Natural killer cell treated with Interleukin-12 subunit alpha and Interleukin-12 subunit beta and Interleukin-15 and Interleukin-18, amount 100 ng/mL, for 72 hours (primary cell): ENCODE data around the gene C19orf44. TPM values are rescaled to one million over a fixed set of nuclear protein-coding genes. Genes with fewer than 3 reads are reported as not detected.
"Not testable (repeated sequence)": the region's sequence is repeated elsewhere in the genome, so short reads cannot be mapped to it uniquely, and the experiment has no call there.

Source experiments
- ATAC-seq, 2 donors: fragments of 150-1000 bp; cut with Tn5 transposase in 1 of 2; sonication (Bioruptor Pico), chemical (Tn5 transposase) in 1 of 2; 2 replicates each; pipeline ENCODE4 v1.10.0; 2021
- DNase-seq: peaks from one replicate; pipeline ENCODE4 v3.0.0; 2022; ENCODE audit warnings: low spot score
- H3K27ac Mint-ChIP-seq, 2 donors: 1 replicate in 1 of 2; 2 replicates in 1 of 2; pipeline ENCODE4 v1.8.0; 2022; ENCODE audit warnings: mixed read lengths in 2 of 2, mild to moderate bottlenecking in 1 of 2, moderate library complexity in 1 of 2
- H3K27me3 Mint-ChIP-seq, 2 donors: 1 replicate in 1 of 2; 2 replicates in 1 of 2; pipeline ENCODE4 v1.8.0; 2022; ENCODE audit warnings: mixed read lengths in 2 of 2
- H3K36me3 Mint-ChIP-seq: one replicate; pipeline ENCODE4 v1.8.0; 2022; ENCODE audit warnings: mixed read lengths
- H3K4me1 Mint-ChIP-seq, 2 donors: 1 replicate in 1 of 2; 2 replicates in 1 of 2; pipeline ENCODE4 v1.8.0; 2022; ENCODE audit warnings: low read depth in 2 of 2, mixed read lengths in 2 of 2, mild to moderate bottlenecking in 1 of 2
- H3K4me3 Mint-ChIP-seq: one replicate; pipeline ENCODE4 v1.8.0; 2022; ENCODE audit warnings: mixed read lengths
- H3K9me3 Mint-ChIP-seq: 2 replicates; pipeline ENCODE4 v1.8.0; 2022; ENCODE audit warnings: mixed read lengths
- total RNA-seq, 2 donors: library from RNA; stranded (reverse); gene quantifications; one replicate each; pipeline ENCODE4 v1.2.3, GENCODE V29; 2022

Gene C19orf44
- total RNA-seq, 2 donors from 2014 or later: 3.3 to 7.5 TPM

DNA sequence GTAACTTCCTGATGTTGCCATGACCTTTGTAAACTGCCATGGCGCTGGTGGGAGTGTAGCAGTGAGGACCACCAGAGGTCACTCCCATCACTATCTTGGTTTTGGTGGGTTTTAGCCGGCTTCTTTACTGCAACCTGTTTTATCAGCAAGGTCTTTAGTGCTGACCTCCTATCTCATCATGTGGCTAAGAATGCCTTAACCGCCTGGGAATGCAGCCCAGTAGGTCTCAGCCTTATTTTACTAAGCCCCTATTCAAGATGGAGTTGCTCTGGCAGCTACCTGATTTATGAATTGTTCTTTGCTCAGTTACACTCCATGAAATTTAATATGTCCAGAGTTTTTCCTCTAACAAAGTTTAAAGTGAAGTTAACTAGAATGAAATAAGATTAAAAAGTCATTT is 19.8 kb upstream of the C19orf44 start:
- DNase-seq: no peak
- Mint-ChIP-seq H3K36me3 (no peaks in the 10 kb centered on the region), H3K4me3 (no peak overlapping the region), H3K27ac (no peak overlapping the region), H3K27me3 (no peaks in the 10 kb centered on the region), H3K4me1 (peaks cover 3 to 5% of the 10 kb centered on the region in 2 donors), H3K9me3 (no peaks in the 10 kb centered on the region)
- ATAC-seq: no peak

DNA sequence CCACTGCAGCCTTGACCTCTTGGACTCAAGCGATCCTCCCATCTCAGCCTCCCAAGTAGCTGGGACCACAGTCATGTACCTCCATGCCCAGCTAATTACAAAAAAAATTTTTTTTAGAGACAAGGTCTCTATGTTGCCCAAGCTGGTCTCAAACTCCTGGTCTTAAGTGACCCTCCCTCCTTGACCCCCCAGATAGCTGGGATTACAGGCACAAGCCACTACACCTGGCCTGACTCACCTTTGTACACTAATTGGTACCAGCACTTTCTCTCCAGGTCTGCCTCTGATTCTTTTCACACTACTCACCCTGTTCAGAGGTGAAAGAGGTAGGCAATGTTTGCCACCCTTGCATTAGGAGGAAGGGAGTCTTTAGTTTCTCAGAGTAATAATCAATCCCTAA is 18.9 kb upstream of the C19orf44 start:
- H3K4me3 Mint-ChIP-seq: no peak overlapping the region
- no peak overlapping the region for H3K27ac Mint-ChIP-seq

DNA sequence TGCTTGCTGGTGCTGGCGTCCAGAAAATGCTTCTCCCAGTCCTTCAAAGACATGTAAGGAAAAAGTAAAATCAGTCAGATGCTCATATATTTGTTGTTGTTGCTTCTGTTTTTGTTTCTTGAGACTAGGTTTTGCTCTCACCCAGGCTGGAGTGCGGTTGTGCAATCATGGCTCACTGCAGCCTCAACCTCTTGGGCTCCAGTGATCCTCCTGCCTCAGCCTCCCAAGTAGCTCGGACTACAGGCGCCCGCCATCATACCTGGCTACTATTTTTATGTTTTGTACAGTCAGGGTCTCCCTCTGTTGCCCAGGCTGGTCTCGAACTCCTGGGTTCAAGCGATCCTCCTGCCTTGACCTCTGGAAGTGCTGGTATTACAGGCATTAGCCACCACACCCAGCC is 13.4 kb upstream of the C19orf44 start:
- Mint-ChIP-seq H3K4me1 (no peaks in the 10 kb centered on the region), H3K9me3 (no peaks in the 10 kb centered on the region), H3K27ac (no peak overlapping the region), H3K27me3 (no peaks in the 10 kb centered on the region), H3K4me3 (no peak overlapping the region), H3K36me3 (no peaks in the 10 kb centered on the region)
- no peak for ATAC-seq
- DNase-seq: no peak

More for the DNA sequence above, 18.9 kb upstream of the C19orf44 start:
- H3K4me1 Mint-ChIP-seq: peaks cover 3 to 5% of the 10 kb centered on the region in 2 donors
- no peaks in the 10 kb centered on the region for H3K36me3 Mint-ChIP-seq
- no peak for DNase-seq
- no peaks in the 10 kb centered on the region for H3K27me3 Mint-ChIP-seq
- no peak for ATAC-seq
- H3K9me3 Mint-ChIP-seq: no peaks in the 10 kb centered on the region

DNA sequence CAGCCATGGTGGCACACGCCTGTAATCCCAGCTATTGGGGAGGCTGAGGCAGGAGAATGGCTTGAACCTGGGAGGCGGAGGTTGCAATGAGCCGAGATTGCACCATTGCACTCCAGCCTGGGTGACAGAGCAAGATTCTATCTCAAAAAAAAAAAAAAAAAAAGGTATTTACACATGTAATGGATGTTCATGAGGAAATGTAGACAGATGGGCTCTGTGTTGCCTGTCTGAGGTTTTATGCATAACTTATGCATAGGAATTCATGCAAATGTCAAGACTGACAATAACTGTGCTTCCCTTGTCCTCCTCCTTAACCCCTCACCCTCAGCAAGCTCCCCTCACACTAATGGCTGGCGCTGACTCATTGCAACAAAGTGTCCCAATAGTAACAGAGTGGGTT is 9.7 kb upstream of the C19orf44 start:
- H3K27ac Mint-ChIP-seq, H3K27me3 Mint-ChIP-seq, H3K4me1 Mint-ChIP-seq, H3K36me3 Mint-ChIP-seq, H3K4me3 Mint-ChIP-seq, H3K9me3 Mint-ChIP-seq, DNase-seq, ATAC-seq: not testable (repeated sequence)

DNA sequence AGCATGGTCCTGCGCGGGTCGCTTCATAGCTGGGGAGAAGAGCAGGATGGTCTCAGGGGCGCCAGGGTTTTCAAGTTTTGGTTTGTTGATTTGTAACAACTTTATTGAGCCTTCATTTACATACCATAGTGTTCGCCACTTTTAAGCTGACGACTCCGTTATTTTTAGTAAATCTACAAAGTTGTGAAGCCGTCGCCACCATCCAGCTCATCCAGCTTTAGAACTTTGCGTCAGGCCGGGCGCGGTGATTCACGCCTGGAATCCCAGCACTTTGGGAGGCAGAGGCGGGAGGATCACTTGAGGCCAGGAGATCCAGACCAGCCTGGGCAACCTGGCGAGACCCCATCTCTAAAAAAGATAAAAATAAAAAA is 404 bp downstream of the C19orf44 start:
- H3K4me3 Mint-ChIP-seq: peak overlapping the region; percentile 91
- no peaks in the 10 kb centered on the region for H3K9me3 Mint-ChIP-seq
- DNase-seq (no peak), ATAC-seq (no peak)
- H3K27ac Mint-ChIP-seq: peak overlapping the region; percentile 91 to 92
- no peaks in the 10 kb centered on the region for H3K27me3 Mint-ChIP-seq
- no peaks in the 10 kb centered on the region for H3K36me3 Mint-ChIP-seq
- peaks cover 9 to 12% of the 10 kb centered on the region in 2 donors for H3K4me1 Mint-ChIP-seq

DNA sequence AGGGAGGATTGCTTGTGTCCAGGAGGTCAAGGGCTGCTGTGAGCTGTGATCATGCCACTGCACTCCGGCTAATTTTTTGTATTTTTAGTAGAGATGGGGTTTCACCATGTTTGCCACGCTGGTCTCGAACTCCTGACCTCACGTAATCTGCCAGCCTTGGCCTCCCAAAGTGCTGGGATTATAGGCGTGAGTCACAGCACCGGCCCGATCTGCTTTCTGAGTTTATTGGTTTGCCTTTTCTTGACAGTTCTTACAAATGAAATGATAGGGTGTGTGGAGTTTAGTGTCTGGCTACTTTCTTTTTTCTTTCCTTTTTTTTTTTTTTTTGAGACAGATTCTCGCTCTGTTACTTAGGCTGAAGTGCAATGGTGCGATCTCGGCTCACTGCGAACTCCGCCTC is 848 bp downstream of the C19orf44 start:
- ATAC-seq: no peak
- H3K27me3 Mint-ChIP-seq: no peaks in the 10 kb centered on the region
- peaks cover 9 to 12% of the 10 kb centered on the region in 2 donors for H3K4me1 Mint-ChIP-seq
- H3K36me3 Mint-ChIP-seq: no peaks in the 10 kb centered on the region
- DNase-seq: no peak
- peak overlapping the region; percentile 18 to 66 for H3K27ac Mint-ChIP-seq
- H3K4me3 Mint-ChIP-seq: peak overlapping the region; percentile 91
- H3K9me3 Mint-ChIP-seq: no peaks in the 10 kb centered on the region

DNA sequence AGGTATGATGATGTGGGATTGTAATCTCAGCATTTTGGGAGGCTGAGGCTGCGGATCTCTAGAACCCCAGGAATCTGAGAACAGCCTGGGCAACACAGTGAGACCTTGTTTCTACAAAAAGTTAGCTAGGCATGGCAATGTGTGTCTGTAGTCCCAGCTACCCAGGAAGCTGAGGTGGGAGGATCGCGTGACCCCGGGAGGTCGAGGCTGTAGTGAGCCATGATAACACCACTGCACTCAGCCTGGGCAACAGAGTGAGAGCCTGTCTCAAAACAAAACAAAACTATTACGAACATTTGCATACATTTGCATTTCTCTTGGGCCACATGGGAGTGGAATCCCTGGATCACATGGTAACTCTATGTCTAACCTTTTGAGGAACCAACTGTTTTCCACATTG is 1.6 kb downstream of the C19orf44 start:
- peak overlapping the region; percentile 18 to 66 for H3K27ac Mint-ChIP-seq

DNA sequence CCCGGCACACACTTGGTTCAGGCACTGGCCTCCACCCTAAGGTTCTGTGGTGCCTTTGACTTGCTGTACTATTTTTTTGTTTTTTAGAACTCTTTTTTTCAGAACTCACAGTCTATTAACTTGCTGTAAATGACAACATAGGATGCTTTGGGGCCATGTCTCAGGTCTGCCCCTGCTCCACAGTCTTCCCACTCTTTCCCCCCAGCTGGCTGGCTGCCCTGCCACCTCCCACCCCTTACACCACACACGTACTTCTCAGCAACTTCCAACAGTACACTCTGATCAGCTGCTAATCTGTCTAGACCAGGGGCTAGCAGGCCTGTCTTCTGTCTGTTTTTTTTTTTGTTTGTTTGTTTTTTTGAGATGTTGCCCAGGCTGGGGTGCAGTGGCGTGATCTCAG is 8.1 kb downstream of the C19orf44 start:
- H3K27me3 Mint-ChIP-seq: no peaks in the 10 kb centered on the region
- DNase-seq: no peak
- no peak overlapping the region for H3K4me3 Mint-ChIP-seq
- H3K4me1 Mint-ChIP-seq: no peaks in the 10 kb centered on the region
- no peaks in the 10 kb centered on the region for H3K9me3 Mint-ChIP-seq
- no peaks in the 10 kb centered on the region for H3K36me3 Mint-ChIP-seq
- H3K27ac Mint-ChIP-seq: no peak overlapping the region
- no peak for ATAC-seq

More for the DNA sequence above, 1.6 kb downstream of the C19orf44 start:
- Mint-ChIP-seq H3K4me1 (peaks cover 9 to 12% of the 10 kb centered on the region in 2 donors), H3K36me3 (no peaks in the 10 kb centered on the region), H3K4me3 (peak overlapping the region; percentile 91), H3K9me3 (no peaks in the 10 kb centered on the region), H3K27me3 (no peaks in the 10 kb centered on the region)
- DNase-seq: no peak
- no peak for ATAC-seq

DNA sequence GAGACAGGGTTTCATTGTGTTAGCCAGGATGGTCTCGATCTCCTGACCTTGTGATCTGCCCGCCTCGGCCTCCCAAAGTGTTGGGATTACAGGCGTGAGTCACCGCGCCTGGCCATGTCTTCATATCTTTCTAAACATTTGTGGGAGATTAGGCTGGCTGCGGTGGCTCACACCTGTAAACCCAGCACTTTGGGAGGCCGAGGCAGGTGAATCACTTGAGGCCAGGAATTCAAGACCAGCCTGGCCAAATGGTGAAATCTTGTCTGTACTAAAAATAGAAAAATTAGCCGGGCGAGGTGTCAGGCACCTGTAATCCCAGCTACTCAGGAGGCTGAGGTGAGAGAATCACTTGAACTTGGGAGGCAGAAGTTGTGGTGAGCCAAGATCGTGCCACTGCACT is 10.0 kb downstream of the C19orf44 start:
- H3K4me1 Mint-ChIP-seq, H3K36me3 Mint-ChIP-seq, ATAC-seq, H3K27me3 Mint-ChIP-seq, H3K27ac Mint-ChIP-seq, H3K4me3 Mint-ChIP-seq, DNase-seq, H3K9me3 Mint-ChIP-seq: not testable (repeated sequence)

DNA sequence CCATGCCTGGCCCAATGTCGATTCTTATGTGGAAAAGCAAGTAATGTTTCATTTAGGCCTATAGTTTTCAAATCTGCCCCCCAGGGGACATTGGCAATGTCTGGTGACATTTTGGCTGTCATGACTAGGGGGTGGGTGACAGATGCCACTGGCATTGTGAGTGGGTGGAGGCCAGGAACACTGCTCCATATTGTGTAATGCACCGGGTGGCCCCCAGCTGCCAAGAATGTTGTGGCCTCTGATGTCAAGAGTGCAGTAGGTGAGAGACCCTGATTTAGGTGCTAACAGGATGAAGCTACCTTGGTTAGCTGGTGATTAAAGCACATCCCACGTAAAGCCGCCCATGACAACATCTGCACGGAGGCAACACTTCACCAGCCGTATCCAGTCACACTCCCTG is 10.8 kb downstream of the C19orf44 start:
- H3K36me3 Mint-ChIP-seq: no peaks in the 10 kb centered on the region

DNA sequence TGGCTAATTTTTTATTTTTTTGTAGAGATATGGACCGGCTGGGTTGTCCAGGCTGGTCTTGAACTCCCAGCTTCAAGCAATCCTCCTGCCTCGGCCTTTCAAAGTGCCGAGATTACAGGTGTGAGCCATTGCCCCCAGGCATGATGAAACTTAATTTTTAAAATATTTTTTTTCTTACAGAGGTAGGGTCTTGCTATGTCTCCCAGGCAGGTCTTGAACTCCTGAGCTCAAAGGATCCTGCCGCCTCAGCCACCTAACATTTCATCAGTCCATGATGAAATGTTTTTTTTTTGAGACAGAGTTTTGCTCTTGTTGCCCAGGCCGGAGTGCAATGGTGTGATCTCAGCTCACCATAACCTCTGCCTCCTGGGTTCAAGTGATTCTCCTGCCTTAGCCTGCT is 12.4 kb downstream of the C19orf44 start:
- DNase-seq: no peak
- no peak overlapping the region for H3K4me3 Mint-ChIP-seq

More for the DNA sequence above, 10.8 kb downstream of the C19orf44 start:
- H3K27ac Mint-ChIP-seq: no peak overlapping the region
- H3K4me1 Mint-ChIP-seq: no peaks in the 10 kb centered on the region
- H3K9me3 Mint-ChIP-seq: no peaks in the 10 kb centered on the region
- no peaks in the 10 kb centered on the region for H3K27me3 Mint-ChIP-seq
- H3K4me3 Mint-ChIP-seq: no peak overlapping the region
- no peak for DNase-seq
- no peak for ATAC-seq

DNA sequence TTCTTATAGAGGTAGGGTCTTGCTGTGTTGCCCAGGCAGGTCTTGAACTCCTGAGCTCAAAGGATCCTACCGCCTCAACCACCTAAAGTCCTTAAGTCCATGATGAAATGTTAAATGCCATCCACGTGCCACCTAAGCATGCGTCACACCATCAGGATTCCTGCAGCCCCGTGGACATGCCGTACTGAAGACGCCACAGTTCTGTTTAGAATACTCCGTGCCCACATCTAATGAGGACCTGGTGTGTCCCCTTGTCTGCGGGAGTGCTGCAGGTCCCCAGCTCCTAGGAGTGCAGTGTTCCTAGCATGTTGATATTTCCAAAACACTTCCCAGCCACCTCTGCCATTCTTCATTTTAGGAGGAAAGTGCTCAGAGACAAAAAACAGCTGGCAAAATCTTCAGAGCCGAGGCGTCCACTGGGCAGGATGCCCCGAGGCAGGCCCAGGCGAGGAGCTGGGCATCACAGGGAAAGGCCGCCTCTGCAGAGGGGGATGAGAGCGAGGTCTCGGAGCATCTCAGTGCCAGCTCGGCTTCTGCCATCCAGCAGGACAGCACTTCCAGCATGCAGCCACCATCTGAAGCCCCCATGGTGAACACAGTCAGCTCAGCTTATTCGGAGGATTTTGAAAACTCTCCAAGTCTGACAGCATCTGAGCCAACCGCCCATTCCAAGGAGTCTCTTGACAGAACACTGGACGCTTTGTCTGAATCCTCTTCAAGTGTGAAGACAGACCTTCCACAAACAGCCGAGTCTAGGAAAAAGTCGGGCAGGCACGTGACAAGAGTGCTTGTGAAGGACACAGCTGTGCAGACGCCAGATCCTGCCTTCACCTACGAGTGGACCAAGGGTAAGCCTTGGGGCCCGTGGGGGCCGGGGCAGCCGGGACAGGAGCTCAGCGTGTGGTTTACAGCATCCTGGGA is 13.2 kb downstream of the C19orf44 start:
- no peaks in the 10 kb centered on the region for H3K4me1 Mint-ChIP-seq
- no peak for ATAC-seq
- H3K36me3 Mint-ChIP-seq: no peaks in the 10 kb centered on the region
- no peaks in the 10 kb centered on the region for H3K9me3 Mint-ChIP-seq
- no peak overlapping the region for H3K27ac Mint-ChIP-seq
- no peak for DNase-seq
- no peak overlapping the region for H3K4me3 Mint-ChIP-seq
- no peaks in the 10 kb centered on the region for H3K27me3 Mint-ChIP-seq

More for the DNA sequence above, 12.4 kb downstream of the C19orf44 start:
- H3K27ac Mint-ChIP-seq: no peak overlapping the region
- H3K36me3 Mint-ChIP-seq: no peaks in the 10 kb centered on the region
- H3K9me3 Mint-ChIP-seq: no peaks in the 10 kb centered on the region
- no peaks in the 10 kb centered on the region for H3K4me1 Mint-ChIP-seq
- H3K27me3 Mint-ChIP-seq: no peaks in the 10 kb centered on the region
- ATAC-seq: no peak

DNA sequence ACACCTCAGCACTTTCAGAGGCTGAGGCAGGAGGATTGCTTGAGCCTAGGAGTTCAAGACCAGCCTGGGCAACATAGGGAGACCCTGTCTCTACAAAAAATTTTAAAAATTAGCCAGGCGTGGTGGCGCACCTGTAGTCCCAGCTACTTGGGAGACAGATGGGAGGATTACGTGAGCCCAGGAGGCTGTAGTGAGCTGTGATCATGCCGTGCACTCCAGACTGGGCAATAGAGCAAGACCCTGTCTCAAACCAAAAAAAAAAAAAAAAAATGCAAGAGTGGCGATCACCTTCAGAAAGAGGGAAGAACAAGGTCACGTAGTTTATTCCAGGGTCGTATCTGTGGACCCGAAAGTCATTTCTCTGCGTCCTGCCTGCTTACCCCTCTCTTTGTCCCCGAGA is 16.4 kb downstream of the C19orf44 start:
- not testable (repeated sequence) for H3K4me1 Mint-ChIP-seq, H3K27ac Mint-ChIP-seq, H3K4me3 Mint-ChIP-seq, H3K36me3 Mint-ChIP-seq, DNase-seq, H3K27me3 Mint-ChIP-seq, H3K9me3 Mint-ChIP-seq, ATAC-seq

DNA sequence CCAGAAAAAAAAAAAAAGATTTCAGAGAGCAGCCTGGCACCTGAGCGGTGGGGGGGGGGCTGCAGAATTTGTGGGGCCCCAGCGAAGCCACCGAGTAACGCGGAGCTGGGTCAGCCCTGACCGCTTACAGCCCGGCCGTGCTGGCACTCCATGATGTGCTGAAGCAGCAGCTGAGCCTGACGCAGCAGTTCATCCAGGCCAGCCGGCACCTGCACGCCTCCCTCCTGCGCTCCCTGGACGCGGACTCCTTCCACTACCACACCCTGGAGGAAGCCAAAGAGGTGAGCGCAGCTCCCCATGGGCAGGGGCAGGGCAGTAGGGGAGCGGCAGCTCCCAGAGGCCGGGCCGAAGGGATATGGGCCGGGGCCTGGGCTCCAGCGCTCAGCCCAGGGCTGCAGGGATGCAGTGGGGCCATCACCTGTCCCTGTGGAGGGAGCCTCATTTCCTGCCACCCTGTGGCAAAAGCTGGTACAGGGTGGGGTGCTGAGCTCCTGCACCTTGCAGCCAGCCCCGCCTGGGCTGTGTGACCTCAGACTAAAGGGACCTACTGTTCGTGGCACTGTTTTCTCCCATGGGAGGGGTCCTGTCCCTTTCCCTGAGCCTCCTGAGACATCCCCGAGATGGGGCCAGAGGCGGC is 18.3 kb downstream of the C19orf44 start:
- peaks cover 4 to 6% of the 10 kb centered on the region in 2 donors for H3K4me1 Mint-ChIP-seq
- DNase-seq: no peak
- ATAC-seq: peak in 1 of 2 donors; percentile 25
- H3K9me3 Mint-ChIP-seq: no peaks in the 10 kb centered on the region
- no peak overlapping the region for H3K4me3 Mint-ChIP-seq
- no peaks in the 10 kb centered on the region for H3K27me3 Mint-ChIP-seq
- H3K27ac Mint-ChIP-seq: no peak overlapping the region
- H3K36me3 Mint-ChIP-seq: no peaks in the 10 kb centered on the region
